Small intestine (tissue), 7 donors: ENCODE results near the gene ZDHHC19. TPM values are rescaled to one million over a fixed set of nuclear protein-coding genes. Genes with fewer than 3 reads are reported as not detected.

Experiments
- DNase-seq, 2 donors: peaks; one replicate each; pipeline versions ENCODE4 v3.0.0 to v3.0.0-alpha.2; 2013
- FAIRE-seq: peaks from 2 replicates; lab custom pipeline; 2012; peaks lifted over from hg19 to GRCh38; lab: Jason Lieb, UNC
- H3K27ac ChIP-seq, 3 donors: one replicate each; pipeline ENCODE4 v1.5.1; 2013; ENCODE audit warnings: low read length in 2 of 3, mild to moderate bottlenecking in 2 of 3, control low read depth in 1 of 3, inconsistent platforms in 1 of 3, low read depth in 1 of 3, moderate library complexity in 1 of 3
- H3K27me3 ChIP-seq, 3 donors: one replicate each; pipeline ENCODE4 v1.6.1; 2013; ENCODE audit warnings: low read length in 3 of 3, inconsistent platforms in 1 of 3; ENCODE audit not compliant: control insufficient read depth in 3 of 3, insufficient read depth in 3 of 3
- H3K36me3 ChIP-seq, 3 donors: one replicate each; pipeline ENCODE4 v1.6.1; 2013; ENCODE audit warnings: low read length in 3 of 3, inconsistent platforms in 1 of 3, low read depth in 1 of 3, mild to moderate bottlenecking in 1 of 3, moderate library complexity in 1 of 3; ENCODE audit not compliant: control insufficient read depth in 3 of 3, insufficient read depth in 2 of 3
- H3K4me1 ChIP-seq, 3 donors: one replicate each; pipeline ENCODE4 v1.6.1; 2013; ENCODE audit warnings: low read length in 2 of 3, inconsistent platforms in 1 of 3, low read depth in 1 of 3, mild to moderate bottlenecking in 1 of 3, moderate library complexity in 1 of 3; ENCODE audit not compliant: control insufficient read depth in 3 of 3, insufficient read depth in 2 of 3
- H3K4me3 ChIP-seq, 3 donors: one replicate each; pipeline ENCODE4 v1.5.1; 2013; ENCODE audit warnings: low read length in 3 of 3, control low read depth in 1 of 3, inconsistent platforms in 1 of 3, low read depth in 1 of 3, mild to moderate bottlenecking in 1 of 3, moderate library complexity in 1 of 3
- H3K9me3 ChIP-seq, 2 donors: one replicate each; pipeline ENCODE4 v1.6.1; 2013; ENCODE audit warnings: low read depth in 1 of 2, low read length in 1 of 2; ENCODE audit not compliant: control insufficient read depth in 2 of 2, insufficient read depth in 1 of 2
- WGBS, 3 donors: extraction: QIAGEN DNeasy Blood & Tissue Kit; methylation state at CpG; one replicate each; pipeline ENCODE4 v1.1.7; 2013; 5-methylcytosine and 5-hydroxymethylcytosine counted together
- polyA plus RNA-seq, 4 donors: library from polyadenylated mRNA; stranded (reverse) in 3 of 4; unstranded in 1 of 4; fragments of 200-250 nt in 3 of 4; fragments of 120-200 nt in 1 of 4; gene quantifications; one replicate each; pipeline versions ENCODE4 v1.2.1 to v1.2.3, GENCODE V29; 2013
- donor health status: healthy with polysubstance abuse.
- donor health status: control.
- donor health status: control.
- donor health status: Bipolar disorder and iron deficiency.
- donor health status: healthy.

Gene ZDHHC19
- polyA plus RNA-seq, 4 donors: 0.22 to 0.40 TPM; not detected in 2

DNA sequence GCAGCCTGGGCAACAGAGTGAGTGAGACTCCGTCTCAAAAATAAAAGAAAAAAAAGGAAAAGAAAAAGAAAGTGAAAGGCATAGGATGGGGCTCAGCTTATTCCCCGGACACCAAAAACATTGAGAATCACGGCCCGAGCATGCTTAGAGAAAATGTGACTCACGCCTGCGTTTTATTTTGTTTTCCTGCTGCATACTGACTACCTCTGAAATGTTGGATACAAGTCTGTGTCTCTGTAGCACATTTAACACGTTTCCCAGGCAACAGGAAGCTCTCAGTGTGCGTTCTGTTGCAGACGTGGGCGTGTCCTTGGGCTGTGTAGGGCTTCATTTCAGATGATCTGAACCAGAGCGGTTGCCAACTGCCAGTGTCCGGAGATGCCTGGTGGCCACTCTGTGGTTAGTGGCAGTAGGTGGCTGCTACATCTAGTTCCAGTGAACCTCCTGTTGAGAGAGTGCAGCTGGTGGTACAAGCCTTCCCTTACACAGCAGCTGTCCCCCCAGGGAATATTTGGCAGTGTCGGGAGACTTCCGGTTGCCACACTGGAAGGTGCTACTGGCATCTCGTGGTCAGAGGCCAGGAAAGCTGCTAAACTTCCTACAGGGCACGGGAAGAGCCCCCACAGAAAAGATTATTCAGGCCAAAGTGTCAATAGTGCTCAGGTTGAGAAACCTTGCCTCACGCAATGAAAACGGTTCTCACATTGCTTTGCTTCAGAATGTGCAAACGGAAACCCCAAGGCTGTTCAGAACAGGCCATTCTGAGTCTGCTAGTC is 8.2 kb upstream of the ZDHHC19 start:
- H3K4me3 ChIP-seq: peak overlapping the region in 1 of 3 donors; percentile 4
- FAIRE-seq: no peak
- H3K36me3 ChIP-seq: no peaks in the 10 kb centered on the region
- H3K9me3 ChIP-seq: no peaks in the 10 kb centered on the region
- WGBS, 3 donors: 28 to 54% (median 51%) methylated on average over 19 of the region's 19 CpGs
- H3K27ac ChIP-seq: peak overlapping the region in 1 of 3 donors; percentile 29
- DNase-seq: peak; percentile 32 to 45
- no peaks in the 10 kb centered on the region for H3K27me3 ChIP-seq
- peaks cover 2 to 41% (median 11%) of the 10 kb centered on the region in 3 donors for H3K4me1 ChIP-seq

DNA sequence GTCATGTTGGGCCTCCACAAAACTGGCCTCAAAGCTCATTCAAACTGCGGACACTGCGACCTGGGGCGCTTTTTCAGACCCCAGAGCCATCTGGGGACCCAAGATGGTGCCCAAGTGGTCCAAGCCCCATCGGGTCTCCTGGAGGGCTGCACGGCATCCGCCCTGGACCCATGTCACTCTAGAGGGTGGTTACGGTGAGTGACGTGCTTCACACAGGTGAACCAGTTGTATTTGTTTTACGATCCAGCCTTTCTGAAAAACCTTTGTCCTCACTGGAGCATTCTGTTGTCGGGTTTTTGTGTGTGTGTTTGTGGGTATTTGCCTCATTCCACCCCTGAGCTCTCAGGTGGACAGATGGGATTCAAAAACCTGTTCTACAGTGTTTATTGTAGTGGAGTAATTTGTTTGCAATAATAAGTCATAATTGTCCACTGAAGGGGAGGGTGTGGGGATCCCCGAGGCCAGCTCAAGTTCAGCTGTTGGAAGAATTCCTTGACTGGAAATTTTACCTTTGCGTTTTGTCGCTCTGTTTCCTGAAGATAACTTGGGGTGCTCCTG is 7.0 kb upstream of the ZDHHC19 start:
- peak overlapping the region in 1 of 3 donors; percentile 79 for H3K4me3 ChIP-seq
- DNase-seq: peak in 1 of 2 donors; percentile 41
- peaks cover 2 to 50% (median 13%) of the 10 kb centered on the region in 3 donors for H3K4me1 ChIP-seq
- no peak for FAIRE-seq
- 45 to 82% (median 63%) methylated on average over 13 of the region's 13 CpGs for WGBS, 3 donors
- H3K9me3 ChIP-seq: no peaks in the 10 kb centered on the region
- no peaks in the 10 kb centered on the region for H3K27me3 ChIP-seq
- no peaks in the 10 kb centered on the region for H3K36me3 ChIP-seq
- no peak overlapping the region for H3K27ac ChIP-seq

DNA sequence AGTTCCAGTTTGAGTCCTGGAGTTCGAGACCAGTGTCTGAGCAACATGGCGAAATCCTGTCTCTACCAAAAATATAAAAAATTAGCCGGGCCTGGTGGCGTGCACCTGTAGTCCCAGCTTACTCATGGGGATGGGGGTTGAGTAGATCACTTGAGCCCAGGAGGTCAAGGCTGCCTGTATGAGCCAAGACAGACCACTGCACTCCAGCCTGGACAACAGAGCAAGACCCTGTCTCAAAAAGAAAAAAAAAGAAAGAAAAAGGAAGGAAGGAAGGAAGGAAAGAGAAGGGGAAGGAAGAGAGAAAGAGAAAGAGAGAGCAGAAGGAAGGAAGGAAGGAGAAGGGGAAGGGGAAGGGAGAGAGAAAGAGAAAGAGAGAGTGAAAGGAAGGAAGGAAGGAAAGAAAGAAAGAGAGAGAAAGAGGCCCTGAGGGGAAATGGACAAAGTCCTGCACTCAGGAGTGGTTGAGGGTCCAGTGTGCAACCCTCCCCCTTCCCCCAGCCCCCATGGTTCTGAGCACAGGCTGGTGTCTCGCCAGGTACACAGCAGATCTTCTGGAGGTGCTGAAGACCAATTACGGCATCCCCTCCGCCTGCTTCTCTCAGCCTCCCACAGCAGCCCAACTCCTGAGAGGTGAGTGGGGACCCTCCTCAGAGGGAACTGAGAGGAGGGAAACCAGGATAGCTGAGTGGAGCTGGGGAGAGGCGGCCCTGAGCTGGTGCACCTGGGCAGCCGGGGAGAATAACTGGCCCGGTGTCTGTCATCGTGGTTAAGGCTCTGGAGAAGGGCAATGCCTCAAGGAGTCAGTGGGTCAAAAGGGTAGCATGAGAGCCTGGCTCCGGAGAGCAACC is 6.3 kb upstream of the ZDHHC19 start:
- DNase-seq (no peak), FAIRE-seq (no peak)
- 91 to 94% (median 94%) methylated on average over 10 to 12 of the region's 12 CpGs for WGBS, 3 donors
- Histone ChIP-seq H3K27me3 (no peaks in the 10 kb centered on the region), H3K27ac (peak overlapping the region in 2 of 3 donors; percentile 71 to 75), H3K4me3 (peak overlapping the region in 2 of 3 donors; percentile 44 to 79), H3K9me3 (no peaks in the 10 kb centered on the region), H3K4me1 (peaks cover 2 to 50% (median 13%) of the 10 kb centered on the region in 3 donors), H3K36me3 (no peaks in the 10 kb centered on the region)

DNA sequence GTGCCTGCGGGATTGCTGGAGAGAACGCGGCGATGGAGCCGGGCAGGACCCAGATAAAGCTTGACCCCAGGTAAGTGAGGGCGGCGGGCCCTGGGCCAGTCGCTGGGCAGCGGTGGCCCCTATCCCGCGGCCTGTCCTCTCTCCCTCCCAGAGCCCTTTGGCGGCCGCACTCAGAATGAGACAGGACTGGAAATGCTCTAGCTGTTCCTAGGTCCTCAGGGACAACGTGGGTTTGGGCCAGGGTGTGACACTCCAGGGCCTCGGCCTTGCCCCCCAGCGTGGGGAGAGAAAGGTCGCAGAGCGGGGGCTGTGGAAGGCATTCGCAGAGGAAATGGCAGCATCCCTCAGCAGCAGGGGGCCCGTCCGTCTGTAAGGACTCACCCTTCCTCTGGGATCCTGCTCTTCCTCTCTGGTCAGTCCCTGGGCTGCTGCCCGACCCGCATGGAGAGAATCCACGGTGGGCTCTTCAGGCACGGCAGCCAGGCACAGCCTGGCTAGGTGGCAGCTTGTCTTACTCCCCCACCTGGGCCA is 5.5 kb upstream of the ZDHHC19 start:
- no peaks in the 10 kb centered on the region for H3K27me3 ChIP-seq
- peaks cover 2 to 50% (median 13%) of the 10 kb centered on the region in 3 donors for H3K4me1 ChIP-seq
- H3K4me3 ChIP-seq: peak overlapping the region in 2 of 3 donors; percentile 44 to 79
- H3K27ac ChIP-seq: peak overlapping the region in 2 of 3 donors; percentile 71 to 75
- DNase-seq (no peak), FAIRE-seq (no peak)
- 12 to 51% (median 24%) methylated on average over 22 to 25 of the region's 25 CpGs for WGBS, 3 donors
- H3K36me3 ChIP-seq: no peaks in the 10 kb centered on the region
- no peaks in the 10 kb centered on the region for H3K9me3 ChIP-seq

DNA sequence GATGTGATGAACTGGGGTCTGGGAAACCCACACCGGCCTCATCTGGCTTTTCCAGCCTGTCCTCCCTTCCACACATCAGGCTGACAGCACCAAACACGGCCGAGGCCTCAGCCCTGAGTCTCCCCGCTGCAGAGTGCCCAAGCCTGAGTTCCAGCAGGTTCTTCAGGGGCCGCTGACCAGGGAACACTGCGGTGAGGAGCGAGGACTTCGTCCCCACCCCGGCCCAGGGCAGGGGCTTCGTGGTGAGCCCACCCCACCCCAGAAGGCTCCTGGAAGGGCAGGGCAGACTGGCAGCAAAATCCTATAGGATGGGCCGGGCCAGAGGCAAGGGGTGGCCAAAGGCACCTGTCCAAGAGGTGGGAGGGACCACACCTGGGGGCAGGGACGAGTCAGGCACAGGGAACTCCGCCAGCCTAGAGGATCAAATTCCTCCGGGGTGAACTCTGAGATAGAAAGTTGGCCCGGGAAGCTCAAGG is 4.9 kb upstream of the ZDHHC19 start, which contains the start of gene SLC51A:
Gene SLC51A, plus strand, starts transcription at position 446 of the 476 bp plus-strand sequence. CDS start 179 bp downstream, outside the sequence.
- 22 to 45% (median 27%) methylated on average over 13 to 15 of the region's 15 CpGs for WGBS, 3 donors
- peak; percentile 66 to 86 for DNase-seq

DNA sequence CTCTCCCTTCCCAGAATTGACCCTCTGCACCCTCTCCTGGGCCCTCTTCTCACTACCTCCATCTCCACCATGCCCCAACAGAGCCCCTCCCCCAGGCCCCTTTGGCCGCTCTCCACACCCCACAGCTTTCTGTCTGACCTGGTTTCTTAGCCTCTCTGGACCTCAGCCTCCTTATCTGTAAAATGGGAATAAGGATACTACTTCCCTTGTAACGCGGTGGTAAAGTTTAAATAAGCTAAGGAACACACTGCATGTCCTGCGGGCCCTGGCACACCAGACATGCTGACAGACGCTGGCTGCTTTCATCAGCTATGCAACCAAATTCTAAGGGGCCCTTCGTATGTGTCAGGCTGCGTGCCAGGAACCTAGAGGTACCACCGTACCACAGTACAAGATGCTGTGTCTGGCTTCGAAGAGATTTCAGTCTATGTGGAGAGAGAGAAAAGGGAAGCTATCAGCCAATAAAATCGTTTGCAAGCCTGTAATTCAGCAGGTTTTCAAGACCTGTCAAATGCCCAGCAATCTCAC is 4.4 kb upstream of the ZDHHC19 start:
- Histone ChIP-seq H3K4me1 (peaks cover 2 to 50% (median 13%) of the 10 kb centered on the region in 3 donors), H3K27me3 (no peaks in the 10 kb centered on the region), H3K36me3 (no peaks in the 10 kb centered on the region), H3K9me3 (no peaks in the 10 kb centered on the region), H3K4me3 (no peak overlapping the region), H3K27ac (peak overlapping the region; percentile 52 to 87 (median 78))
- 62 to 76% (median 67%) methylated on average over 10 of the region's 10 CpGs for WGBS, 3 donors
- FAIRE-seq (no peak), DNase-seq (peak in 1 of 2 donors; percentile 24)

More for the DNA sequence above, 4.9 kb upstream of the ZDHHC19 start, which contains the start of gene SLC51A:
- Histone ChIP-seq H3K36me3 (no peaks in the 10 kb centered on the region), H3K27ac (peak within 1 kb of the TSS; percentile 52 to 87 (median 78)), H3K4me1 (peaks cover 2 to 50% (median 13%) of the 10 kb centered on the region in 3 donors), H3K9me3 (no peaks in the 10 kb centered on the region), H3K4me3 (peak within 1 kb of the TSS in 2 of 3 donors; percentile 44 to 79), H3K27me3 (no peaks in the 10 kb centered on the region)
- no peak for FAIRE-seq

DNA sequence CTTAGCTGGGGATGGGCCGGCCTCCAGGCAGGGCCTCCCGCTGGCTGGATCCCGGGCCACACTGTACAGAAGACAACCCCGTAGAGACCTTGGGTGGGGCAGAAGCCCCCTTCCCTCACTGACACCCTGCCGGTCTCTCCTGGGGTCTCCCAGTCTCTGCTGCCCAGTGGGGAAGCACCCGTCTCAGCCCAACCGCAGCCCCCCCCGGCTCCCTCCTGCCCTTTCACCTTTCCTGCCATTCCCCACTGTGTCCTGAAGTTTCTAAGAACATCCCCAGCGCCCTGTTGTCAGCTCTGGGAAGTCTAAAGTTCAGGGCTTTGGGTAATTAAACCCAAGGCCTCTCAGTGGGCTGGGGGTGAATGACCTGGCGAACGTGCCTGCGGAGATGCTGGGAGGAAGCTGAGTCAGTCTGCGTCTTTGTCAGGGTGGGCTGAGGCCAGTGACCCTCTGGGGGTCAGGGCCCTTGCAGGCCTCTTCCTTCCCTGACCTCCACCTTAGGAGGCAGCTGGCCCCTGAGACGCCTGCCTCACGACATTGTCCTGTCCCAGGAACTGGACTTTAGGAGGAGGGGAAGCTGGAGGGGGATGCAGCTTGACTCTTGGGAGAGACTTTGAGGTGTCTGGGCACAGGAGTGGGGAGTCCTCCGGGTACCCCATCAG is 3.7 kb upstream of the ZDHHC19 start:
- no peak overlapping the region for H3K4me3 ChIP-seq
- peak overlapping the region; percentile 45 to 87 (median 79) for H3K27ac ChIP-seq
- no peaks in the 10 kb centered on the region for H3K27me3 ChIP-seq
- peak; percentile 92 to 93 for DNase-seq
- H3K9me3 ChIP-seq: no peaks in the 10 kb centered on the region
- no peaks in the 10 kb centered on the region for H3K36me3 ChIP-seq
- 41 to 65% (median 50%) methylated on average over 15 to 16 of the region's 16 CpGs for WGBS, 3 donors
- no peak for FAIRE-seq
- H3K4me1 ChIP-seq: peaks cover 2 to 50% (median 13%) of the 10 kb centered on the region in 3 donors
